ENCODE data around the gene CKMT2.

Gene CKMT2

DNA sequence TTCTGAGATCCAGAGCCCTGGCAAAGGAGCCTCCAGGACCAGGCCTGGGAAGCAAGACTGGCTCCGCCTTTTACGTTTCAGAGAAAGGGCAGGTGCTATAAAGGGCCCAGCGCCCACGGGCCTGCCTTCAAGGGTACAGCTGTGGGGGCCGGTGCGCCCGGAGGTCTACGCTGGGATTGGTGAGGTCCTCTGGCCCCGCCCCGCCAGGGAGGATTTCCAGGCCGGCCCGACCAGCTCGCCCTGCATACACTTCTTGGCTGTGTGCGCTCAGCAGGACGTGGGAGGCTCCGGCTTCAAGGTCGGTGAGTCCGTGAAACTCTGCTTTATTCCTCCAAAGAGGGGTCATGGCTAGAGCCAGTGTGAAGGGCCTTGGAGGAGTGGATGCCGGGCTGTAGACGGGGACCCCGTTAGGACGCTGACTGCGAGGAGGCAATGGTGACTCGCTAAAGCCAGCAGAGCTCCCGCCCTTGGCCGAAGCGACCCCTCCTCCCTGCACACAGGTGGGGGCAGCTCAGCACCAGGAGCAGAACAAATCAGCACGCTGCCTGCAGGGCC is at the start of gene CKMT2:
CKMT2 (plus strand) TSS at position 243 of the 555 bp plus-strand sequence. CDS start 17,811 bp downstream, outside the sequence.
- DNase-seq (ENCODE audit: low read depth, low spot score) = no peak
- TF ChIP-seq, protein P1, sequence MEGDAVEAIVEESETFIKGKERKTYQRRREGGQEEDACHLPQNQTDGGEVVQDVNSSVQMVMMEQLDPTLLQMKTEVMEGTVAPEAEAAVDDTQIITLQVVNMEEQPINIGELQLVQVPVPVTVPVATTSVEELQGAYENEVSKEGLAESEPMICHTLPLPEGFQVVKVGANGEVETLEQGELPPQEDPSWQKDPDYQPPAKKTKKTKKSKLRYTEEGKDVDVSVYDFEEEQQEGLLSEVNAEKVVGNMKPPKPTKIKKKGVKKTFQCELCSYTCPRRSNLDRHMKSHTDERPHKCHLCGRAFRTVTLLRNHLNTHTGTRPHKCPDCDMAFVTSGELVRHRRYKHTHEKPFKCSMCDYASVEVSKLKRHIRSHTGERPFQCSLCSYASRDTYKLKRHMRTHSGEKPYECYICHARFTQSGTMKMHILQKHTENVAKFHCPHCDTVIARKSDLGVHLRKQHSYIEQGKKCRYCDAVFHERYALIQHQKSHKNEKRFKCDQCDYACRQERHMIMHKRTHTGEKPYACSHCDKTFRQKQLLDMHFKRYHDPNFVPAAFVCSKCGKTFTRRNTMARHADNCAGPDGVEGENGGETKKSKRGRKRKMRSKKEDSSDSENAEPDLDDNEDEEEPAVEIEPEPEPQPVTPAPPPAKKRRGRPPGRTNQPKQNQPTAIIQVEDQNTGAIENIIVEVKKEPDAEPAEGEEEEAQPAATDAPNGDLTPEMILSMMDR (IDR thresholded peaks at IDR 0.05; ENCODE audit: insufficient read depth, low read length, missing control alignments) = no peak
- CTCF ChIA-PET = interaction anchor here (1.0 kb wide), 1 partner anchor 38 kb away, joined by 5 read pairs; no protein-coding TSS in a partner anchor
- 0 out of 2 replicates have a peak within 1 kb of the TSS, but pooled peaks have one; percentile 1 for H3K4me3 ChIP-seq (ENCODE audit: low read depth, low read length)
- POLR2A ChIA-PET = no interaction called here

DNA sequence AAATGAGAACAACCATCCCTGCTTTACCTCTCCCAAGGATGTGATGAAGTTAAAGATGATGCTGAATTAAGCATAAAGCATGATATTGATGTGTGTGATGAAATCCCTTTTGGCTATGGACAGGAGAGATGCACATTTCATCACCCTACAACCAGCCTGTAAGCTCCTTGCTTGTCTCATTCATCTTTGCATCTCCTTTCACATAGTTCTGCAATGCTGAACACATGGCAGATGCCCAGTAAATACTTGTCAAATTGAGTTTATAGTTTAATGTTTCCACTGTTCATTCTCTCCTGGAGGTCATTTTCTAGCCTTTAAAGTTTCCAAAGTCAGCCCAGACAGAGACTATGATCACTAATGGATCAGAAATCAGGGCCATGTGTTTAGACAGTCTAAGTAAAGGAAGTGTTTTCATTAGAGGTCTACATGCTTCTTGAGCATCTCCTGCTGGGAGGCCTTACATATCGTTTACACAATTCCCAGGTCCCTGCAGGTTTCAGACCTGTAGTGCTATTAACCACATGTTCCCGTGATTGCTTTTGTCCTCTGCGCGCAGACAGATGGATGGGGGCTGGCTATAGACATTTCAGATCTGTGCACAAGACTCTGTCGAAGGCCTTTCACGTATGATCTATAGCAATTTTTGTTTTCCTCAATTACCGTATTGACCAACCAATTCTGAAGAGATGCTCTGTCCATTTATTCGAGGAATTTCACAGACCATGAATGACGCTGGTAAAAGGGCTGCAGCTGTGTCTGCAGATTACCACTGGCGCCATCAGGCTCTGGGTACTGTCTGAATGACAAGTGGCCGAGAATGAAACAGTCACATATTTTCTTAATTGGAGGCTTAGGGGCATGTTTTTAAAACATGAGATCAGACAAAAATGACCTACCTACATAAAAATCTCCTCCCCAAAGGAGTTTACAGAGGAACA is 49.0 kb upstream of the CKMT2 start:
- ChIA-PET POLR2A (no interaction called here), CTCF (interaction anchor here (0.7 to 3.0 kb wide), 2 partner anchors 11 to 19 kb away, joined by 3 to 18 read pairs; no protein-coding TSS in a partner anchor)
- no peak overlapping the region for H3K4me3 ChIP-seq (ENCODE audit: low read depth, low read length)
- no peak for DNase-seq (ENCODE audit: low read depth, low spot score)
- TF ChIP-seq, protein P1 (IDR thresholded peaks at IDR 0.05; ENCODE audit: insufficient read depth, low read length, missing control alignments) = no peak

DNA sequence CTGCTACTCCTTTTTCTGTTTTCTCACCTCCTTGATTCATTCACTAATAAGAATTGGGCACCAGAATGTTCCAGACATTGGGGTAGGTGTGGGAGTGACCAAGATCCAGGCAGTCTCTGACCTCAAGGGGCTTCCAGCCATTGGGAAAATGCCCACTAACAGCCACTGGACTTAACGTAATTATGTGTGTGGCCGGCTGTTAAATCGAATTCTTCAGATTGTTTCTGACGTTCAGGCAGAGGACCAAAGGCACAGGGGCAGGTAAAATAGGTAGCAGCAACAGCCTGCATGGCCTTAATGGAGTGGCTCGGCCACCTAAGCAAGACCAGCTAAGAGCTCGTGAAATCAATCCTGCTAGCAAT is 48.4 kb upstream of the CKMT2 start:
- ChIA-PET POLR2A (no interaction called here), CTCF (interaction anchor here (2.7 kb wide), 1 partner anchor 11 kb away, joined by 24 read pairs; no protein-coding TSS in a partner anchor)
- no peak overlapping the region for H3K4me3 ChIP-seq (ENCODE audit: low read depth, low read length)
- no peak for DNase-seq (ENCODE audit: low read depth, low spot score)
- TF ChIP-seq, protein P1 (IDR thresholded peaks at IDR 0.05; ENCODE audit: insufficient read depth, low read length, missing control alignments) = no peak

DNA sequence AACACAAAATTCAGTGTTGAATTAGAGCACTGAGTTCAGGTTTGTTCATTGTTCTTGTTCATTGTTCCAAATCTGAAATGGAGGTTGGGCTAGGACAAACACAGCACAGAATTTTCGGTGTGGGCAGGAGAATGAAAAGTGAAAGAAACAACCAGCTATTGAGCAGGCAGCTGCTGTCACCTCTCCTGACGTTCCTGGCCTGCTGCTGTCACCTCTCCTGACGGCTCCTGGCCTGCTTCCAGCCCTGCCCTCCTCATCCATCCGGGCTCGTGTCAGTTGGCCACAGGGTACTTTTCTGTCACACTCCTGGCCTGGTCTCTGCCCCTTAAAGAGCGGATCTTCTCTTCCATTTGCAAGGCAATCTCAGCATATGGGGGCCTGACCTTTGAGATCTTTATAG is 45.2 kb upstream of the CKMT2 start:
- no peak overlapping the region for H3K4me3 ChIP-seq (ENCODE audit: low read depth, low read length)
- POLR2A ChIA-PET = no interaction called here
- CTCF ChIA-PET = no interaction called here
- DNase-seq (ENCODE audit: low read depth, low spot score) = no peak
- TF ChIP-seq, protein P1 (IDR thresholded peaks at IDR 0.05; ENCODE audit: insufficient read depth, low read length, missing control alignments) = no peak

DNA sequence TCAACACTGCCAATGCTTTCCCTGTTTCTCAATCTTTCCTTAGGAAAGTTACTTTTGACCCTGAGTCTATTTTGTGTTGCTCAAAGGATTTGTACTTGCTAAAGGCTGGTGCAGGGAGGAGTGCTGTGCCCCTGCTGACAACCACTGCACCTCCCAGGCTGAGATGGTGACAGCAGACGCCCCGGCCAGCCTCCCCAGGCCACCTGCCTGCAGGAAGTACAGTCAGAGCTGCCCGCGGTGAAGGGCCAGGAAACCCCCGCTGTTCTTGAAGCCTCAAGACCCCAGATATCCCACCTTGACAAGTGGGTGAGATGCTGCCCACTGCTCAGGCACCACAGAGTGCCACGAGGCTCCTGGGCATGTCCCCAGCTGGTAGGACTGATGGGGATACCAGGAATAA is 44.2 kb upstream of the CKMT2 start:
- POLR2A ChIA-PET = no interaction called here

More for the DNA sequence above, 44.2 kb upstream of the CKMT2 start:
- CTCF ChIA-PET = interaction anchor here (8.2 kb wide), 1 partner anchor 503 kb away, joined by 138 read pairs; no protein-coding TSS in a partner anchor
- no peak for DNase-seq (ENCODE audit: low read depth, low spot score)
- no peak overlapping the region for H3K4me3 ChIP-seq (ENCODE audit: low read depth, low read length)
- TF ChIP-seq, protein P1 (IDR thresholded peaks at IDR 0.05; ENCODE audit: insufficient read depth, low read length, missing control alignments) = no peak
